ENCODE measurements around the gene ABHD12.

DNA sequence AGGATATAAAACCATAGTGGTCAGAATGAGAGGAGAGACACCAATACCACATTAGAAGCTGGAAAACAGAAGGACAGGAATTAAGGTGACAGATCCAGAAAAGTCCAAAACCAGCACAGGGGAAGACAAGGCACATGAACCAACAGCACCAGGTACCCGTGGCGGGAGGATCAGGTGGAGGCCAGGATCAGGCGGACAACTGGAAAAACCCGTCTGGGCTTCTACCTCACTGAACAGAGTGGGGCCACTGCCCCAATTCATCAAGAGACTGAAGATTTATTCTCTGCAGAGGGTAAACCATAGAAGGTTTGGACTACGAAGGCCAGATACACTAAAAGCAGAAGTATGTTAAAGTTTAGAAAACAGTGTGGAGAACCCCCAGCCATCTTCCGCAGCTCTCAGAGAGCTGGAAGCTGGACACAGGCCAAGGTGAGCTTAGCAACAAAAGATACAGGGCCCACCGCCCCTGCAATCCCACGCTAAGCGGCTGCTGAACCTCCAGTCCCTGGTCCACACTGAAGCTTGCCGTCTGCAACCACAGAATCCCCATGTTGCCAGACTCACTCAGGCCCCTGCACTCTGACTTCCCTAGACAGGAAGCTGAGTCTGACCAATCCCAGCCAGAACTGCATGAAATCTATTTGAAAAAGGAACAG, 29.9 kb downstream of the ABHD12 start:
- TF ChIP-seq EP300 (IDR thresholded peaks at IDR 0.05): no peak
- TF ChIP-seq, protein P1, sequence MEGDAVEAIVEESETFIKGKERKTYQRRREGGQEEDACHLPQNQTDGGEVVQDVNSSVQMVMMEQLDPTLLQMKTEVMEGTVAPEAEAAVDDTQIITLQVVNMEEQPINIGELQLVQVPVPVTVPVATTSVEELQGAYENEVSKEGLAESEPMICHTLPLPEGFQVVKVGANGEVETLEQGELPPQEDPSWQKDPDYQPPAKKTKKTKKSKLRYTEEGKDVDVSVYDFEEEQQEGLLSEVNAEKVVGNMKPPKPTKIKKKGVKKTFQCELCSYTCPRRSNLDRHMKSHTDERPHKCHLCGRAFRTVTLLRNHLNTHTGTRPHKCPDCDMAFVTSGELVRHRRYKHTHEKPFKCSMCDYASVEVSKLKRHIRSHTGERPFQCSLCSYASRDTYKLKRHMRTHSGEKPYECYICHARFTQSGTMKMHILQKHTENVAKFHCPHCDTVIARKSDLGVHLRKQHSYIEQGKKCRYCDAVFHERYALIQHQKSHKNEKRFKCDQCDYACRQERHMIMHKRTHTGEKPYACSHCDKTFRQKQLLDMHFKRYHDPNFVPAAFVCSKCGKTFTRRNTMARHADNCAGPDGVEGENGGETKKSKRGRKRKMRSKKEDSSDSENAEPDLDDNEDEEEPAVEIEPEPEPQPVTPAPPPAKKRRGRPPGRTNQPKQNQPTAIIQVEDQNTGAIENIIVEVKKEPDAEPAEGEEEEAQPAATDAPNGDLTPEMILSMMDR (IDR thresholded peaks at IDR 0.05): no peak
